GM19467 (cell line): ENCODE results near the gene TM2D3.

Source experiments
- ATAC-seq: cut with Tn5 transposase; IDR thresholded peaks from one replicate; pipeline ENCODE4 v1.9.1; 2021; ENCODE audit warnings: mild to moderate bottlenecking, moderate library complexity; ENCODE audit not compliant: unreplicated experiment

The TM2D3 gene, protein sequence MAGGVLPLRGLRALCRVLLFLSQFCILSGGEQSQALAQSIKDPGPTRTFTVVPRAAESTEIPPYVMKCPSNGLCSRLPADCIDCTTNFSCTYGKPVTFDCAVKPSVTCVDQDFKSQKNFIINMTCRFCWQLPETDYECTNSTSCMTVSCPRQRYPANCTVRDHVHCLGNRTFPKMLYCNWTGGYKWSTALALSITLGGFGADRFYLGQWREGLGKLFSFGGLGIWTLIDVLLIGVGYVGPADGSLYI

DNA sequence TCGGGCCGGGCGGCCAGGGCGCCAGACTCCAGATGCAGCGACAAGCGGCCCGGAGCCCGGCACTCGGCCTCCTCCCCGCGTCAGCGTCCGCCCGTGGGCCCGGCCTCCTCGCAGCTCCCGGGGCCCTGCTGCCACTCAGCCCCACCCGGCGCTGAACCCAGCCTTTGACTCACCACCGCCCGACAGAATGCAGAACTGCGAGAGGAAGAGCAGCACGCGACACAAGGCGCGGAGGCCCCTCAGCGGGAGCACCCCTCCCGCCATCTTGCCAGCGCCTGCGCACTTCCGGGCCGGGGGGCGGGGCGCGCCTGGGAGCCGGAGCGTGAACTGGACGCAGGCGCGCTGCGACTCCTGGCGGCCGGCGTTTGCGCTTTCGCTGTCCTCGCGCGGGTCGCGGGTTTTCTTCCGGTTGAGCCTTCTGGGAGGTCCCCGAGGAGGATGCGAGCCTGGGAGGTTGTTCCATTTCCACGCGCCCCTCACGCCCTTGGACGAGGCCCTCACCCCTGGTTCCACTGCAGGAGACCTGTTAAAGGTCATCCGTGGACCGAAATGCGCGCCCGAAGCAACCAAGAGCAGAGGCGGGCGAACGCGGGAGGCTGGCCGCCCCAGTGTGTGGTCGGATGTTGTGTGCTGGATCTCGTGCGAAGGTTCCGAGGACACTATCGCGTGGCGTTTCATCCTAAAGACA is at the start of gene TM2D3:
TSS of gene TM2D3 (minus strand) at position 284 of the 688 bp plus-strand sequence. CDS start at position 264, 20 bp downstream.
- ATAC-seq: peak; percentile 88

DNA sequence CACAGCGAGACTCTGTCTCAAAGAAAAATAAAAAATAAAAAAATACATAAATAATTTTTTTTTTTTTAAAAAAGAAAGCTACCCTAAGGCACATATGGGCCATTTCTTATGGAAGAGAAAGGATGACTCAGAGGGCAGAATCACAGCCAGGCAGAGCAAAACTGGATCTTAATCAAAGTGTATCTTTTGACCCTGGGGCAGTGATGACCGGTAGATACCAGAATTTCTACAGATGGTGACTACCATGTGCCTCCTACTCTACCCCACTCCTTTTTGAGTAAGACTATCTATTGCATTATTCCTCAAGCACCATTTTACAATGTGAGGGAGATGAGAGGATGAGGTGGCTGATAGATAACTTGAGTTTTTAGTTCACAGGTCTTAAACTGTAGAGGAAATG is 46.1 kb upstream of the TM2D3 start:
- no peak for ATAC-seq

- ATAC-seq: no peak
These were observed 45.3 kb upstream of the TM2D3 start for GRCh38 chr15:101697488-101697887.

DNA sequence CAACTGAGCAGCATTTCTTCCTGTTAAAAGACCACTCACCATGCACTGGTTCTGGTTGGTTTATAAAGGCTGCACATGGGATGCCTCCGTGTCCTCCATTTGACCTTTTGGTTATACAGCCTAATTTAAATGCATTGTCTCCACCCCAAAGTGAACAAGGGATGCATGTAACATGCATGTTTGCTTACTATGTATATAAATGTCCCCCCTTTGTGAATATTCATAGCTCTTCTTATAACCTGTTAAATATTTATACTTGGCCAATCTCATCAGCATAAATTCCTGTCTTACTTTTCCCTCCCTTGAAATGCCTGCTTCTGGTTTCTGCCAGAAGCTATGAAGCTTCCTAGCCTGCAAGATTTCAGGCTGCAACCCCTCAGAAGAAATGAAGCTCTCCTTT is 44.6 kb upstream of the TM2D3 start:
- no peak for ATAC-seq

DNA sequence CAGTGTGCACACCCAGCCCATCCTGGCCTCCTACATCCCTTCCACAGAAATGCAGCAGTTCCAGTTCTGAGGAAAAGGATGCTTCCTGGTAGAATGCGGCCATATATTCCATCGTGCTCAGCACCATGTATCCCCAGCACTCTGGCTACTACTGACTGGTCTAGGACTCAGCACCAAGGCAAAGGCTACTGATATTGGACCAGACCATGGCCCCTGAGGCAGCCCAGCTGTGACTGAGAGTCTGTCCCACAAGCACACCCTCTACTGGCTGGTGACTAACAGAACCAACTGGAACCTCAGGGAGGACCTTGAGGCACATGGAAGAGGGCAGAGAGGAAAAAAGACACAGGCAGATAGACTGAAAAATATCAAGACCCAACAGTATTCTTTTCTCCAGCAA is 42.1 kb upstream of the TM2D3 start:
- ATAC-seq: no peak

GRCh38 chr15:101692801-101693598 is 40.8 kb upstream of the TM2D3 start:
- no peak for ATAC-seq

DNA sequence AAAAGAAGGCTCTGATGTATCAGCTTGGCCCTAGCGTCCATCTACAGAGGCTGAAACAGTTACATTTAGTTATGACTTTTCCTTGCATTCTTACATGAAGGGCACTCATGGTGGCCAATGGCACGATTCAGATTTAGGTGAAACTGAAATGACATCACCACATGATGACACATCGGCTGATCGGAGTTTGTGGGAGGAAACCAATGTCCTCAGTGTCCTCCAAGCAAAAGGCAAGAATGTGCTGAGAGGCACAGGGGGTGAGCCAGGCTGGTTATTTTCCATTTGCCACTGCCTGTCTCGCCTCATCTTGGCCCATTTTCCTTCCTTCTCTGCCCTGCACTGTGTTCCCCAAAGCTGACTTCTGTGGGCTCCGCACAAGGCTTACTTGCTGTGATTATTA is 37.7 kb upstream of the TM2D3 start:
- ATAC-seq: no peak

GRCh38 chr15:101686718-101687117 is 34.5 kb upstream of the TM2D3 start:
- no peak for ATAC-seq

DNA sequence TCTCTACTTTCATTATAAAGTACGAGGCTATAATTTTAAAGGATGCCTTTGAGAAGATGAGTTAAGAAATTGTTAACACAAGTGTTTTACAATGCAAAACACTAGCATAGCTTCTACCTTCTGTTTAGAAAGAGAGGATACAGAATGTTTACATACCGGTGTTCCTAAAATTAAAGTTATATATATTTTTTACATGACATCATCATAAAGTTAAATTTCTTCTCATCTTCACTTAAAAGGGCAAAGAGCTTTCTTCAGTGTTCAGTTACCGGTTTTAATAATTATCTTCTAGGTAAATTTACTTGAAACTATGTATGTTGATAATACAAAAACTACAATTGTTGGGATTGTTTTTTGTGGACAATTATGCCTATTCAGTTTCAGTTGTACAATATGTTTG is 32.7 kb upstream of the TM2D3 start:
- ATAC-seq: no peak

- no peak for ATAC-seq
These were observed 32.2 kb upstream of the TM2D3 start for GRCh38 chr15:101684384-101684783.

DNA sequence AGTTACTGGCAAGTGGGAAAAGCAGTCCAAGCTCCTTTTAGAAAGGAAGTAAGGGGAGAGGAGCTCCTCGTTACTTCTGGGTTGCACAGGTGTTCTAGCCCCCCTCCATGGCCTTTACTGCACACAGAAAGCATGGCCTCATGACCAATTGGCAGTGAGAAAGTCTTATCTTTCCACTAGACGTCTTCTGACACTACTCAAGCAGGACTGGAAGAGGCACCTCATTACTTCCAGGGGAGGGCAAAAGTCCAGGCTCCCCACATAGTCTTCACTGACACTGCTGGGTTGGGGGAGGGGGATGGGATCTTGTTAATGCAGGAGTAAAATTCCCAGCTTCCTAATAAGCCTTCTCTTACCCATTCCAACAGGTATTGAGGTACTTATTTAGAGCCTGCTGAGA is 27.6 kb upstream of the TM2D3 start:
- ATAC-seq: no peak

DNA sequence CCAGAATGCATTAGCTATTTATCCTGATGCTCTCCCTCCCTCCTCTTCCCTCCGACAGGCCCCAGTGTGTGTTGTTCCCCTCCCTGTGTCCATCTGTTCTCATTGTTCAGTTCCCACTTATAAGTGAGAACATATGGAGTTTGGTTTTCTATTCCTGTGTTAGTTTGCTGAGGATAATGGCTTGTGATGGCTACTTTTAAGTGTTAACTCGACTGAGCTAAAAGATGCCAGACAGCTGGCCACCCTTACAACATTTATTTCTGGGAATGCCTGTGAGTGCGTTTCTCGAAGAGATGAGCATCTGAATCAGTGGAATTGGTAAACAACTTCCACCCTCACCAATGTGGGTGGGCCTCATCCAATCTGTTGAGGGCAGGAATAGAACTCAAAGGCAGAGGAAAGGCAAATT is 24.7 kb upstream of the TM2D3 start:
- no peak for ATAC-seq

- peak; percentile 68 for ATAC-seq
These were observed 23.8 kb upstream of the TM2D3 start for GRCh38 chr15:101675796-101676582.

DNA sequence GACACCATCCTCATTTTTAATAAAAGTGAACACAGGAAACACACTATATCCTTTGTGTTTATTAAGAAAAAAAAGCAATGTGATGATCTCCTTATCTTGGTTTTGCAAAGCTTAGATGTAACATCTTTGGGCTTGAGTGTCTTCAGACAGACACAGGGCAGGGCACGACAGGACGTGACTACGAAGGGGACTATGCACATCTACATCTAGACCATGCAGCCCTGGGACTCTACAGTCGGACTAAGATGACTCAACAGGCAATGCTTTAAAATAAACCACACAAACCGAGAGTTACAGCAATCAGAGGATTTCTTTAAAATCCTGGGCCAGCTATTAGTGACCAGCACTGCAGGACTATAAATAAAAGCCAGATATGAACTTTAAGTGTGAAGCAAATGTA is 22.8 kb upstream of the TM2D3 start:
- no peak for ATAC-seq

- no peak for ATAC-seq
These were observed 20.1 kb upstream of the TM2D3 start for GRCh38 chr15:101672298-101672697.

DNA sequence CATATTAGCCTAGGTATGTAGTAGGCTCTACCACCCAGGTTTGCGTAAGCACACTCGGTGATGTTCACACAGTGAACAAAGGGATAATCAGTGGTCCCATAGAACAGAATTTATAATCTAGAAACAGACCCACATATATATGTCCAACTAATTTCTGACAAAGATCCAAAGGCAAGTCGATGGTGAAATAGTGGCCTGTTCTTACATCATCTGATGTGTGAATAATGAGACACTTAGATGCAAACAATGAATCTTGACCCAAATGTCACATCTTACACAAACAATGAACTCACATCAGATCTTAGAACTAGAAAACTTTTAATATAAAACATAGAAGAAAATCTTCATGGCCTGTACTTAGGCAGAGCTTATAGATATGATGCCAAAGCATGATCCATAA is 17.6 kb upstream of the TM2D3 start:
- ATAC-seq: no peak

DNA sequence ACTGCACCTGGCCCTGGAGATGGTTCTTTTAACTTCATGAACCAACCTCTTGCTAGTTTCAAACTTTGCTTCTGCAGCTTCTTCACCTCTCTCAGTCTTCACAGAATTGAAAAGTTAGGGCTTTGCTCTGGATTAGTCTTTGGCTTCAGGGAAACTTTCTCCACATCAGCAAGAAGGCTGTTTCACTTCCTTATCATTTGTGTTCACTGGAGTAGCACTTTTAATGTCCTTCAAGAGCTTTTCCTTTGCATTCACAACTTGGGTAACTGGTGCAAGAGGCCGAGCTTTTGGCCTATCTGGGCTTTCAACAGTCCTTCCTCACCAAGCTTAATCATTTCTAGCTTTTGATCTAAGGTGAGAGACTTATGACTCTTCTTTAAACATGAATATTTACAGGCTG is 15.7 kb upstream of the TM2D3 start:
- ATAC-seq: no peak

- no peak for ATAC-seq
These were observed 12.2 kb upstream of the TM2D3 start for GRCh38 chr15:101664303-101664913.

DNA sequence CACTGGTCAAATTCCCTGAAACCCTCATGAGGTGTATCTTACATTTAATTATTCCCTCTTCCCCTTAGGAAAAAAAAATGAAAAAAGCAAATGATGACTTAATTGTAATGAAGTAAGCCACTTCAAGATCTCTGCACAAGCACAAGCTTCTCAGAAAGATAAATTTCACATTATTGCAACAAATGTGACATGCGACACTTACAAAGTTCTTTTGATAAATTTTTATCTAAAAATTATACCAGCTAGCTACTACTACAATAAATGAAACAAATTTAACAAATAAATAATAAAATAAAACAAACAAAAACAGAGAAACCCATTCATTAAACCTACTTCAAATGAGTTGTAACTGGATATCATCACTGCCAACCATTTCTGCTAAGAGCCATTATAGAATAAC is 10.0 kb upstream of the TM2D3 start:
- ATAC-seq: no peak

GRCh38 chr15:101660005-101660404 is 7.8 kb upstream of the TM2D3 start:
- no peak for ATAC-seq
